HepG2 (cell line): ENCODE results near the gene EVL. TPM values are rescaled to one million over a fixed set of nuclear protein-coding genes. Genes with fewer than 3 reads are reported as not detected.

ENCODE experiments used
- ATAC-seq: fragments of 200-7000 bp; cut with Tn5 transposase; 3 replicates; pipeline ENCODE4 v1.9.1; 2020; ENCODE audit warnings: mild to moderate bottlenecking, moderate library complexity
- BruUV-seq: library from RNA; stranded (reverse); fragments of 400-500 nt; replicated peaks from 2 replicates; lab custom pipeline; 2021; lab: Mats Ljungman, UMichigan
- CTCF ChIA-PET: fragments of 300-600 bp; formaldehyde crosslinking; extraction: SDS; loops from one replicate; lab custom pipeline; 2021; ENCODE audit warnings: low total read pairs, inconsistent platforms, low intra/inter-chr PET ratio; lab: Yijun Ruan, JAX
- POLR2A ChIA-PET: fragments of 350-600 bp; sonication (Branson Sonifier 250); formaldehyde crosslinking; loops from one replicate; lab custom pipeline; 2020; ENCODE audit warnings: antibody characterized with exemption, inconsistent platforms; lab: Yijun Ruan, JAX
- DNase-seq: peaks from one replicate; pipeline ENCODE4 v3.0.0-alpha.2; 2015; ENCODE audit warnings: low spot score
- FAIRE-seq: peaks from 3 replicates; lab custom pipeline; 2011; peaks lifted over from hg19 to GRCh38; lab: Jason Lieb, UNC
- H2AFZ ChIP-seq: one replicate; pipeline ENCODE4 v1.6.1; 2011; ENCODE audit warnings: low read length, inconsistent platforms
- H3K27ac ChIP-seq: fragments of 300-600 bp; 3 replicates; pipeline ENCODE4 v1.8.0; 2011; ENCODE audit warnings: mixed run types, mild to moderate bottlenecking, mixed read lengths, low read length, inconsistent platforms; ENCODE audit not compliant: insufficient read depth; ENCODE audit errors: extremely low read length
- H3K27me3 ChIP-seq, 2 experiments: fragments of 200-600 bp in 1 of 2; 2 replicates in 1 of 2; 3 replicates in 1 of 2; pipeline versions ENCODE4 v1.6.0 to v1.8.0; 2011; ENCODE audit warnings: low read length in 2 of 2, mild to moderate bottlenecking in 2 of 2, moderate library complexity in 2 of 2, inconsistent platforms in 1 of 2; ENCODE audit not compliant: insufficient read depth in 2 of 2, control insufficient read depth in 1 of 2
- H3K36me3 ChIP-seq, 2 experiments: fragments of 200-600 bp in 1 of 2; replicated peaks in 1 of 2; 2 replicates in 1 of 2; 3 replicates in 1 of 2; pipeline versions ENCODE4 v1.5.1 to v1.8.0; 2011; ENCODE audit warnings: low read length in 2 of 2, inconsistent platforms in 1 of 2; ENCODE audit not compliant: insufficient read depth in 2 of 2, control insufficient read depth in 1 of 2
- H3K4me1 ChIP-seq: 2 replicates; pipeline ENCODE4 v1.5.1; 2012; ENCODE audit warnings: low read length, inconsistent platforms; ENCODE audit not compliant: insufficient read depth
- H3K4me2 ChIP-seq: 2 replicates; pipeline ENCODE4 v1.6.0; 2011; ENCODE audit warnings: low read depth, low read length, inconsistent platforms
- H3K4me3 ChIP-seq, 3 experiments: fragments of 200-600 bp in 1 of 3; sonication (generic), shearing (Covaris generic) in 1 of 3; replicated peaks in 1 of 3; 2 replicates each; pipeline ENCODE4 v1.5.1; 2011 to 2016; ENCODE audit warnings: low read length in 3 of 3, inconsistent platforms in 2 of 3, low read depth in 2 of 3, mild to moderate bottlenecking in 2 of 3, control low read depth in 1 of 3, mixed read lengths in 1 of 3; ENCODE audit not compliant: insufficient read depth in 1 of 3
- H3K79me2 ChIP-seq: one replicate; pipeline ENCODE4 v1.6.1; 2011; ENCODE audit warnings: low read length, inconsistent platforms; ENCODE audit not compliant: insufficient read depth
- H3K9ac ChIP-seq: 2 replicates; pipeline ENCODE4 v1.6.0; 2011; ENCODE audit warnings: mild to moderate bottlenecking, low read depth, low read length, inconsistent platforms; ENCODE audit not compliant: insufficient read depth
- H3K9me3 ChIP-seq: 2 replicates; pipeline ENCODE4 v1.5.1; 2012; ENCODE audit warnings: mild to moderate bottlenecking, low read length
- H4K20me1 ChIP-seq: 2 replicates; pipeline ENCODE4 v1.6.0; 2011; ENCODE audit warnings: inconsistent platforms, mild to moderate bottlenecking, low read length, moderate library complexity; ENCODE audit not compliant: insufficient read depth
- ARID2 ChIP-seq: sonication (generic); formaldehyde crosslinking; IDR thresholded peaks from 2 replicates; pipeline ENCODE4 v1.8.1; 2022; ENCODE audit warnings: mild to moderate bottlenecking, missing genetic modification reagents, borderline replicate concordance
- ATF5 ChIP-seq: sonication (generic); formaldehyde crosslinking; IDR thresholded peaks from 2 replicates; pipeline ENCODE4 v1.4.0; 2020; ENCODE audit warnings: mild to moderate bottlenecking, low read depth, missing genetic modification reagents
- ELK4 ChIP-seq: sonication (generic); formaldehyde crosslinking; IDR thresholded peaks from 2 replicates; pipeline ENCODE4 v1.9.0; 2021; ENCODE audit warnings: missing genetic modification reagents, borderline replicate concordance
- FOSL2 ChIP-seq: sonication (generic); formaldehyde crosslinking; IDR thresholded peaks from 2 replicates; pipeline ENCODE4 v1.4.0; 2020; ENCODE audit warnings: missing genetic modification reagents
- GPN1 ChIP-seq: sonication (generic); formaldehyde crosslinking; IDR thresholded peaks from 2 replicates; pipeline ENCODE4 v1.5.1; 2020; ENCODE audit warnings: missing genetic modification reagents, borderline replicate concordance
- IKZF1 ChIP-seq: fragments of 450-650 bp; IDR thresholded peaks from 2 replicates; pipeline ENCODE4 v1.7.1; 2016
- NBN ChIP-seq: fragments of 450-650 bp; conservative IDR thresholded peaks from 2 replicates; pipeline ENCODE4 v1.6.1; 2017
- SP2 ChIP-seq: sonication (generic); formaldehyde crosslinking; IDR thresholded peaks from 2 replicates; pipeline ENCODE4 v1.5.1; 2020; ENCODE audit warnings: mild to moderate bottlenecking, missing genetic modification reagents
- ZFP1 ChIP-seq: IDR thresholded peaks from 2 replicates; pipeline ENCODE4 v1.6.1; 2016
- ZNF280D ChIP-seq: sonication (generic); formaldehyde crosslinking; IDR thresholded peaks from 2 replicates; pipeline ENCODE4 v1.5.1; 2020; ENCODE audit warnings: mild to moderate bottlenecking, missing genetic modification reagents
- ZNF574 ChIP-seq: sonication (generic); formaldehyde crosslinking; IDR thresholded peaks from 2 replicates; pipeline ENCODE4 v1.4.0; 2020; ENCODE audit warnings: missing genetic modification reagents
- ZNF580 ChIP-seq: IDR thresholded peaks from 2 replicates; pipeline ENCODE4 v1.6.1; 2016; ENCODE audit warnings: low read depth, borderline replicate concordance
- ZNF777 ChIP-seq: sonication (generic); formaldehyde crosslinking; IDR thresholded peaks from 2 replicates; pipeline ENCODE4 v1.4.0; 2020; ENCODE audit warnings: missing genetic modification reagents
- ZNF841 ChIP-seq: sonication (generic); formaldehyde crosslinking; IDR thresholded peaks from 2 replicates; pipeline ENCODE4 v1.8.1; 2023; ENCODE audit warnings: missing genetic modification reagents, borderline replicate concordance
- WGBS: methylation state at CpG from one replicate; pipeline ENCODE4 v1.1.6; 2017; ENCODE audit warnings: low lambda C conversion rate; 5-methylcytosine and 5-hydroxymethylcytosine counted together
- in situ Hi-C: cut with HindIII; loops from 2 replicates; pipeline ENCODE4 v1.10.0; 2017; ENCODE audit warnings: low pct_unique_long_range_greater_than_20kb; ENCODE audit not compliant: extremely low pct_ligation_motif_present
- intact Hi-C: fragments of 100-400 bp; cut with micrococcal nuclease; formaldehyde crosslinking; loops from one replicate; pipeline ENCODE4 v1.10.0; 2022; ENCODE audit not compliant: unreplicated experiment
- polyA plus RNA-seq, 8 experiments: library from polyadenylated mRNA; depleted of rRNA in 3 of 8; stranded (reverse) in 7 of 8; unstranded in 1 of 8; fragments of >200 nt; fragmentation: Illumina TruSeq in 4 of 8; extraction: Trizol in 4 of 8; gene quantifications; 2 replicates each; pipeline versions ENCODE4 v1.2.1 to v1.2.3, GENCODE V29; 2011 to 2016; ENCODE audit warnings: low read depth in 4 of 8, missing spikeins in 1 of 8, mixed read lengths in 1 of 8; ENCODE audit not compliant: insufficient read depth in 1 of 8
- total RNA-seq, 5 experiments: library from RNA; depleted of rRNA; stranded (reverse); fragments of >200 nt; fragmentation: Illumina TruSeq; extraction: Trizol; gene quantifications; 2 replicates each; pipeline ENCODE4 v1.2.3, GENCODE V29; 2016; ENCODE audit warnings: low read depth in 1 of 5

EVL gene
- total and polyA plus RNA-seq, 2 of the 13 experiments (the other 11 are each of a cell fraction or from before 2014, with no cell fraction given), result 15.1 to 31.2 TPM

GRCh38 chr14:100165831-100166440 is 100.7 kb downstream of the EVL start:
- Histone ChIP-seq H3K9ac (no peak overlapping the region), H3K27me3 (peaks cover 0 to 8% of the 10 kb centered on the region in 2 experiments; a peak in 1 of 5 replicates), H3K9me3 (no peaks in the 10 kb centered on the region), H3K36me3 (no peaks in the 10 kb centered on the region), H3K4me2 (peak overlapping the region; percentile 80), H3K4me3 (peak overlapping the region in 1 of 3 experiments; percentile 60; a peak in 2 of 6 replicates), H3K79me2 (no peaks in the 10 kb centered on the region), H2AFZ (no peak overlapping the region), H3K4me1 (no peaks in the 10 kb centered on the region; the same call in 1 of the 2 replicates), H4K20me1 (no peaks in the 10 kb centered on the region), H3K27ac (no peak overlapping the region)
- TF ChIP-seq ELK4 (CRISPR knock-in tag) (no peak), ZNF777 (CRISPR knock-in tag) (no peak), ZNF280D (CRISPR knock-in tag) (no peak), ZNF580 (no peak), GPN1 (CRISPR knock-in tag) (no peak), FOSL2 (no peak), ZNF841 (no peak), IKZF1 (no peak), NBN (no peak), ZFP1 (CRISPR knock-in tag) (no peak), SP2 (no peak), ZNF574 (CRISPR knock-in tag) (no peak), ATF5 (CRISPR knock-in tag) (no peak), ARID2 (CRISPR knock-in tag) (no peak)
- intact Hi-C loops, result no loop called here
- ChIA-PET POLR2A (no interaction called here), CTCF (no interaction called here)
- no peak for DNase-seq
- BruUV-seq, result no TSS peak
- FAIRE-seq, result no peak
- no peak; the same call in 1 of the 3 replicates for ATAC-seq
- WGBS, result 78% methylated on average over 9 of the region's 16 CpGs
- in situ Hi-C loops, result no loop called here
